Measurements from ENCODE around the gene UVRAG.

UVRAG gene

DNA sequence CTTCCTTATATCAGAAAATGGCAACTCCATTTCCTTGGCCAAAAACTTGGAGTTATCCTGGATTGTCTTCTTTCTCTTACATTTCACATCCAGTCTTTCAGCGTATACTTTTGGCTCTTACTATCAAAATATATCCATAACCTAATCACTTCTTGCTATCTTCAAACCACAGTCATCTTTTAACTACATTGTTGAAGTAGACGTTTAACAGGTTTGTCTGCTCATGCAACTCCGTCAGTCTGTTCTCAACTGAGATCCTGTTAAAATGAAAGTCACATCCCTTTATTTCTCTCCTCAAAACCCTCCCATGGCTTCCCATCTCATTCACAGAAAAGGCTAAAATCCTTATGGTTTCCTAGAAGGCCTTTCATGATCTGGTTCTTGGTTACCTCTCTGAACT, 41.9 kb downstream of the UVRAG start:
- H3K27ac ChIP-seq (ENCODE audit: low read depth in 2 of 2, low read length in 2 of 2), result no peak overlapping the region
- no peak overlapping the region for H3K4me3 ChIP-seq (ENCODE audit: low read length in 2 of 2)
- H3K36me3 ChIP-seq (ENCODE audit: control insufficient read depth in 2 of 2, insufficient read depth in 2 of 2, low read length in 2 of 2), result no peaks in the 10 kb centered on the region
- no peaks in the 10 kb centered on the region for H3K27me3 ChIP-seq (ENCODE audit: control insufficient read depth in 2 of 2, insufficient read depth in 2 of 2, low read length in 2 of 2)
- H3K9ac ChIP-seq (ENCODE audit: low read depth in 1 of 2, low read length in 2 of 2), result no peak overlapping the region
- H3K9me3 ChIP-seq (ENCODE audit: control insufficient read depth in 2 of 2, low read length in 2 of 2), result no peaks in the 10 kb centered on the region
- H3K4me1 ChIP-seq (ENCODE audit: control insufficient read depth in 2 of 2, insufficient read depth in 2 of 2, low read length in 2 of 2), result no peaks in the 10 kb centered on the region

DNA sequence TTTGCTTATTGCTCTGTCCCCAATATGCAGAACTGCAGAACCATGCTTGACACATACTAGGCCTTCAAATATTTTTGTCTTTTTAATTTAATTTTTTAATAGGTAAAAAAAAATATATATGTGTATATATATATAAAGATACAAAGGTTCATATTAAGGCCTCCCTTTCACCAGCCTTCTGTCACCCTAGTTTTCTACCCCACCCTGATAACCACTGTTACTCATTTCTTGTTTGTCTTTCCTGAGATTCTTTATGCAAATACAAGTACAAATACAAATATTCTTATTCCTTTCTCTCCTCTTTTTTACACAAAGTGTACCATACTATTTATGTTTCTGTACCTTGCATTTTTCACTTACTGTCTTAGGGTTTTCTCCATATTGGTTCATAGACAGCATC, 43.0 kb downstream of the UVRAG start:
- H3K27ac ChIP-seq (ENCODE audit: low read depth in 2 of 2, low read length in 2 of 2), result no peak overlapping the region
- no peaks in the 10 kb centered on the region for H3K9me3 ChIP-seq (ENCODE audit: control insufficient read depth in 2 of 2, low read length in 2 of 2)
- no peaks in the 10 kb centered on the region for H3K36me3 ChIP-seq (ENCODE audit: control insufficient read depth in 2 of 2, insufficient read depth in 2 of 2, low read length in 2 of 2)
- no peak overlapping the region for H3K4me3 ChIP-seq (ENCODE audit: low read length in 2 of 2)
- H3K9ac ChIP-seq (ENCODE audit: low read depth in 1 of 2, low read length in 2 of 2), result no peak overlapping the region
- H3K4me1 ChIP-seq (ENCODE audit: control insufficient read depth in 2 of 2, insufficient read depth in 2 of 2, low read length in 2 of 2), result no peaks in the 10 kb centered on the region
- H3K27me3 ChIP-seq (ENCODE audit: control insufficient read depth in 2 of 2, insufficient read depth in 2 of 2, low read length in 2 of 2), result no peaks in the 10 kb centered on the region

- no peak overlapping the region for H3K27ac ChIP-seq (ENCODE audit: low read depth in 2 of 2, low read length in 2 of 2)
- no peaks in the 10 kb centered on the region for H3K27me3 ChIP-seq (ENCODE audit: control insufficient read depth in 2 of 2, insufficient read depth in 2 of 2, low read length in 2 of 2)
Measured at GRCh38 chr11:75858613-75859012, 43.6 kb downstream of the UVRAG start.

GRCh38 chr11:75859614-75860013, 44.6 kb downstream of the UVRAG start:
- Histone ChIP-seq H3K27ac (ENCODE audit: low read depth in 2 of 2, low read length in 2 of 2) (no peak overlapping the region), H3K9me3 (ENCODE audit: control insufficient read depth in 2 of 2, low read length in 2 of 2) (no peaks in the 10 kb centered on the region), H3K27me3 (ENCODE audit: control insufficient read depth in 2 of 2, insufficient read depth in 2 of 2, low read length in 2 of 2) (no peaks in the 10 kb centered on the region), H3K36me3 (ENCODE audit: control insufficient read depth in 2 of 2, insufficient read depth in 2 of 2, low read length in 2 of 2) (no peaks in the 10 kb centered on the region), H3K4me1 (ENCODE audit: control insufficient read depth in 2 of 2, insufficient read depth in 2 of 2, low read length in 2 of 2) (no peaks in the 10 kb centered on the region), H3K4me3 (ENCODE audit: low read length in 2 of 2) (no peak overlapping the region), H3K9ac (ENCODE audit: low read depth in 1 of 2, low read length in 2 of 2) (no peak overlapping the region)

More at GRCh38 chr11:75858613-75859012, 43.6 kb downstream of the UVRAG start:
- H3K9me3 ChIP-seq (ENCODE audit: control insufficient read depth in 2 of 2, low read length in 2 of 2), result no peaks in the 10 kb centered on the region
- no peak overlapping the region for H3K4me3 ChIP-seq (ENCODE audit: low read length in 2 of 2)
- no peaks in the 10 kb centered on the region for H3K36me3 ChIP-seq (ENCODE audit: control insufficient read depth in 2 of 2, insufficient read depth in 2 of 2, low read length in 2 of 2)
- H3K9ac ChIP-seq (ENCODE audit: low read depth in 1 of 2, low read length in 2 of 2), result no peak overlapping the region
- H3K4me1 ChIP-seq (ENCODE audit: control insufficient read depth in 2 of 2, insufficient read depth in 2 of 2, low read length in 2 of 2), result no peaks in the 10 kb centered on the region

- no peaks in the 10 kb centered on the region for H3K4me1 ChIP-seq (ENCODE audit: control insufficient read depth in 2 of 2, insufficient read depth in 2 of 2, low read length in 2 of 2)
- no peaks in the 10 kb centered on the region for H3K36me3 ChIP-seq (ENCODE audit: control insufficient read depth in 2 of 2, insufficient read depth in 2 of 2, low read length in 2 of 2)
Measured at GRCh38 chr11:75862437-75862836, 47.4 kb downstream of the UVRAG start.

GRCh38 chr11:75867778-75868374, 52.9 kb downstream of the UVRAG start:
- Histone ChIP-seq H3K4me1 (ENCODE audit: control insufficient read depth in 2 of 2, insufficient read depth in 2 of 2, low read length in 2 of 2) (no peaks in the 10 kb centered on the region), H3K27ac (ENCODE audit: low read depth in 2 of 2, low read length in 2 of 2) (no peak overlapping the region), H3K9ac (ENCODE audit: low read depth in 1 of 2, low read length in 2 of 2) (no peak overlapping the region)

More at GRCh38 chr11:75862437-75862836, 47.4 kb downstream of the UVRAG start:
- H3K27ac ChIP-seq (ENCODE audit: low read depth in 2 of 2, low read length in 2 of 2), result no peak overlapping the region
- H3K27me3 ChIP-seq (ENCODE audit: control insufficient read depth in 2 of 2, insufficient read depth in 2 of 2, low read length in 2 of 2), result no peaks in the 10 kb centered on the region
- H3K4me3 ChIP-seq (ENCODE audit: low read length in 2 of 2), result no peak overlapping the region
- H3K9ac ChIP-seq (ENCODE audit: low read depth in 1 of 2, low read length in 2 of 2), result no peak overlapping the region
- no peaks in the 10 kb centered on the region for H3K9me3 ChIP-seq (ENCODE audit: control insufficient read depth in 2 of 2, low read length in 2 of 2)

DNA sequence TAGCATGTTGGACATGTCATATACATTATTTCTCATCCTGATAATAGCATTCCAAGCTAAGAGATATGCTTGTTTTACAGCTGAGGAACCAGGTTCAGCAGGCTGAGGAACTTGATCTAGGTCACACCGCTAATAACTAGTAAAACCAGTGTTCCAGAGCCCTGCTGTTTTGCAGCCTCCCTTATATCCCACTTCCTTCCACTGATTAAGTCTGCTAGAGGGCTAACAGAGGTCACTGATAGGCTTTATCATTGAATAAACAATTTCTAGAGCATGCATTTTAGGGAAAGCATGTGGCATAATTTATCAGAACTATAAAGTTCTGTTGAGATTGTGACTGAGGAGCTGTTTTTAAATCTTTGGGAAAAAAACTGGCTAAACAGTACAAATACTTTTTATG, 54.0 kb downstream of the UVRAG start:
- Histone ChIP-seq H3K9me3 (ENCODE audit: control insufficient read depth in 2 of 2, low read length in 2 of 2) (no peaks in the 10 kb centered on the region), H3K9ac (ENCODE audit: low read depth in 1 of 2, low read length in 2 of 2) (no peak overlapping the region), H3K27ac (ENCODE audit: low read depth in 2 of 2, low read length in 2 of 2) (no peak overlapping the region), H3K4me1 (ENCODE audit: control insufficient read depth in 2 of 2, insufficient read depth in 2 of 2, low read length in 2 of 2) (no peaks in the 10 kb centered on the region), H3K27me3 (ENCODE audit: control insufficient read depth in 2 of 2, insufficient read depth in 2 of 2, low read length in 2 of 2) (no peaks in the 10 kb centered on the region), H3K4me3 (ENCODE audit: low read length in 2 of 2) (no peak overlapping the region), H3K36me3 (ENCODE audit: control insufficient read depth in 2 of 2, insufficient read depth in 2 of 2, low read length in 2 of 2) (no peaks in the 10 kb centered on the region)

More at GRCh38 chr11:75867778-75868374, 52.9 kb downstream of the UVRAG start:
- Histone ChIP-seq H3K27me3 (ENCODE audit: control insufficient read depth in 2 of 2, insufficient read depth in 2 of 2, low read length in 2 of 2) (no peaks in the 10 kb centered on the region), H3K36me3 (ENCODE audit: control insufficient read depth in 2 of 2, insufficient read depth in 2 of 2, low read length in 2 of 2) (no peaks in the 10 kb centered on the region), H3K4me3 (ENCODE audit: low read length in 2 of 2) (no peak overlapping the region), H3K9me3 (ENCODE audit: control insufficient read depth in 2 of 2, low read length in 2 of 2) (no peaks in the 10 kb centered on the region)

- H3K27ac ChIP-seq (ENCODE audit: low read depth in 2 of 2, low read length in 2 of 2), result no peak overlapping the region
- H3K9me3 ChIP-seq (ENCODE audit: control insufficient read depth in 2 of 2, low read length in 2 of 2), result no peaks in the 10 kb centered on the region
- no peaks in the 10 kb centered on the region for H3K36me3 ChIP-seq (ENCODE audit: control insufficient read depth in 2 of 2, insufficient read depth in 2 of 2, low read length in 2 of 2)
- no peak overlapping the region for H3K4me3 ChIP-seq (ENCODE audit: low read length in 2 of 2)
- H3K4me1 ChIP-seq (ENCODE audit: control insufficient read depth in 2 of 2, insufficient read depth in 2 of 2, low read length in 2 of 2), result no peaks in the 10 kb centered on the region
- no peaks in the 10 kb centered on the region for H3K27me3 ChIP-seq (ENCODE audit: control insufficient read depth in 2 of 2, insufficient read depth in 2 of 2, low read length in 2 of 2)
- no peak overlapping the region for H3K9ac ChIP-seq (ENCODE audit: low read depth in 1 of 2, low read length in 2 of 2)
Measured at GRCh38 chr11:75869661-75870455, 54.8 kb downstream of the UVRAG start.

DNA sequence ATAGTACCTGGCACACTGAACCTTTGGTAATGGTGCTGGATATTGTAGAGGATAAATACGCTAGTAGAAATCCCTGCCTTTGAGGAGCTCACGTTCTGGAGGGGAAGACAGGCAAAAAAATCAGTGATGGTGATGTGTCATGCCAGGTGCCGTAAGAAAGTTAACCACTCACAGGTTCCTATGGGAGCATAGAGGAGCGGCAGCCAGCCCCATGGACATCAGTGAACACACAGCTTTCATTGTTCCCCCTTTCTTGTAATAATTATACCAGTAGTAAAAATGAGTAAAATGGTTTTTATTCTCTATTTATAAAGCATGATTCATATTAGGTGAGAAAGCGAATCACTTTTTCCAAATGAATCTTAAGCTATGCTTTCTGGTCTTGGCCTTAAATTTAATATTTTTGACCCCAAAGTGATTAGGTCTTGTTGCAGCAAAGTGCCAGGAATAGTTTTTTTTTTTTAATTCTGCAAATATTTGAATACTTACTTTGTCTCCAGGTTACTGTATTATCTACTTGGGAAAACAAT, 57.9 kb downstream of the UVRAG start:
- H3K27ac ChIP-seq (ENCODE audit: low read depth in 2 of 2, low read length in 2 of 2), result no peak overlapping the region
- no peak overlapping the region for H3K4me3 ChIP-seq (ENCODE audit: low read length in 2 of 2)
- no peak overlapping the region for H3K9ac ChIP-seq (ENCODE audit: low read depth in 1 of 2, low read length in 2 of 2)
- no peaks in the 10 kb centered on the region for H3K4me1 ChIP-seq (ENCODE audit: control insufficient read depth in 2 of 2, insufficient read depth in 2 of 2, low read length in 2 of 2)
- no peaks in the 10 kb centered on the region for H3K9me3 ChIP-seq (ENCODE audit: control insufficient read depth in 2 of 2, low read length in 2 of 2)
- H3K36me3 ChIP-seq (ENCODE audit: control insufficient read depth in 2 of 2, insufficient read depth in 2 of 2, low read length in 2 of 2), result no peaks in the 10 kb centered on the region
- H3K27me3 ChIP-seq (ENCODE audit: control insufficient read depth in 2 of 2, insufficient read depth in 2 of 2, low read length in 2 of 2), result no peaks in the 10 kb centered on the region

DNA sequence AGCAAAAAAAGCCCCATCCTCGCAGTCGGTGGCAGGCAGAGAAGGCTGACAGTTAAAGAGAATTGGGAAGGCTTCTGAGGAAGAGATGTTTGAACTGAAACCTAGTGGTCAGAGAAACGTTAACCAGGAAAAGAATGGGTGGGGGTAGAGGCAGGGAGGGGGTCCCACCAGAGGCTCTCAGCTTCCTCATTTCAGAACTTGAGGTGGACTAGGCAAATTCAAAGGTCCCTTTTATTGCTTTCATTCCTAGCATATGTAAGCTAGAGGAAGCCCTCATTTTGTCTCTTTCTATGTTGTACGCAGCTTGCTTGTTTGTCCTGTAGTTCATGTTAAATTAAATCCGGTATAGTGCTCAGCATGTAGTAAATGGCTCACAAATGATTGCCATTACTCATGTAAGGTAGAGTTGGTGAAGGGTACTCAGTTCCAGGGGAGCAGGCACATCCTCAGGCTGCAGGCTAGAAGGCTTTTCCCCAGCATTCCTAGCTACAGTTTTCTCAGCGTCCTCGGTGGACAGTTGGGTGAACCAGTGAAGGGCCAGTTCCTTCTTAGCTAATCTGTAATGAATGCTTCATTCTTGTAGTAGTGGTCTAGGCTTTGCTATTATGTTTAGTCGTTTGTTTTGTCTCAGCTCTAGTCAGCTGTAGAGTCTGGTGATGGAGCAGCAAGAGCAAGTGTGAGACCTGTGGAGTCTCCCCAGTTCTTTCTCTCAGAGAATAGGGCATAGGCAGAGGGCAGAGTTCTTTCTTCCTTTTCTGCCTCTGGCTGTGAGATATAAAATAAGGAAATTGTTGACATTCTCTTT, 58.6 kb downstream of the UVRAG start:
- Histone ChIP-seq H3K9me3 (ENCODE audit: control insufficient read depth in 2 of 2, low read length in 2 of 2) (no peaks in the 10 kb centered on the region), H3K4me1 (ENCODE audit: control insufficient read depth in 2 of 2, insufficient read depth in 2 of 2, low read length in 2 of 2) (no peaks in the 10 kb centered on the region), H3K9ac (ENCODE audit: low read depth in 1 of 2, low read length in 2 of 2) (no peak overlapping the region), H3K4me3 (ENCODE audit: low read length in 2 of 2) (no peak overlapping the region), H3K27ac (ENCODE audit: low read depth in 2 of 2, low read length in 2 of 2) (peak overlapping the region in 1 of 2 donors; percentile 0), H3K36me3 (ENCODE audit: control insufficient read depth in 2 of 2, insufficient read depth in 2 of 2, low read length in 2 of 2) (no peaks in the 10 kb centered on the region), H3K27me3 (ENCODE audit: control insufficient read depth in 2 of 2, insufficient read depth in 2 of 2, low read length in 2 of 2) (no peaks in the 10 kb centered on the region)

All from mucosa of rectum (tissue), 2 donors.